Measurements from ENCODE around the gene ANKRD30B.
"Not testable (repeated sequence)": the region's sequence is repeated elsewhere in the genome, so short reads cannot be mapped to it uniquely, and the experiment has no call there.

Gene ANKRD30B

GRCh38 chr18:14858514-14858913 lies 110.5 kb downstream of the ANKRD30B start:
- H3K27me3 ChIP-seq (ENCODE audit: insufficient read depth, low read length); H3K27ac ChIP-seq (ENCODE audit: low read length); H3K4me1 ChIP-seq (ENCODE audit: insufficient read depth, low read length); H3K4me3 ChIP-seq (ENCODE audit: low read length); H3K9ac ChIP-seq (ENCODE audit: low read depth, low read length); H3K9me3 ChIP-seq (ENCODE audit: insufficient read depth, low read depth, low read length); H3K36me3 ChIP-seq (ENCODE audit: insufficient read depth, low read depth, low read length): not testable (repeated sequence)

GRCh38 chr18:14859995-14860394 lies 112.0 kb downstream of the ANKRD30B start:
- not testable (repeated sequence) for H3K36me3 ChIP-seq (ENCODE audit: insufficient read depth, low read depth, low read length); H3K9me3 ChIP-seq (ENCODE audit: insufficient read depth, low read depth, low read length); H3K4me1 ChIP-seq (ENCODE audit: insufficient read depth, low read length); H3K27ac ChIP-seq (ENCODE audit: low read length); H3K9ac ChIP-seq (ENCODE audit: low read depth, low read length); H3K27me3 ChIP-seq (ENCODE audit: insufficient read depth, low read length); H3K4me3 ChIP-seq (ENCODE audit: low read length)

GRCh38 chr18:14866426-14866825 lies 118.5 kb downstream of the ANKRD30B start:
- not testable (repeated sequence) for H3K4me3 ChIP-seq (ENCODE audit: low read length); H3K9me3 ChIP-seq (ENCODE audit: insufficient read depth, low read depth, low read length); H3K4me1 ChIP-seq (ENCODE audit: insufficient read depth, low read length); H3K27me3 ChIP-seq (ENCODE audit: insufficient read depth, low read length); H3K27ac ChIP-seq (ENCODE audit: low read length); H3K9ac ChIP-seq (ENCODE audit: low read depth, low read length); H3K36me3 ChIP-seq (ENCODE audit: insufficient read depth, low read depth, low read length)

GRCh38 chr18:14867988-14868387 lies 120.0 kb downstream of the ANKRD30B start:
- not testable (repeated sequence) for H3K9me3 ChIP-seq (ENCODE audit: insufficient read depth, low read depth, low read length); H3K9ac ChIP-seq (ENCODE audit: low read depth, low read length); H3K4me3 ChIP-seq (ENCODE audit: low read length); H3K27ac ChIP-seq (ENCODE audit: low read length); H3K36me3 ChIP-seq (ENCODE audit: insufficient read depth, low read depth, low read length); H3K4me1 ChIP-seq (ENCODE audit: insufficient read depth, low read length); H3K27me3 ChIP-seq (ENCODE audit: insufficient read depth, low read length)

GRCh38 chr18:14868825-14869224 lies 120.9 kb downstream of the ANKRD30B start:
- not testable (repeated sequence) for H3K9ac ChIP-seq (ENCODE audit: low read depth, low read length); H3K4me1 ChIP-seq (ENCODE audit: insufficient read depth, low read length); H3K27ac ChIP-seq (ENCODE audit: low read length); H3K27me3 ChIP-seq (ENCODE audit: insufficient read depth, low read length); H3K9me3 ChIP-seq (ENCODE audit: insufficient read depth, low read depth, low read length); H3K4me3 ChIP-seq (ENCODE audit: low read length); H3K36me3 ChIP-seq (ENCODE audit: insufficient read depth, low read depth, low read length)

GRCh38 chr18:14878826-14879225 lies 130.9 kb downstream of the ANKRD30B start:
- not testable (repeated sequence) for H3K9me3 ChIP-seq (ENCODE audit: insufficient read depth, low read depth, low read length); H3K27me3 ChIP-seq (ENCODE audit: insufficient read depth, low read length); H3K4me1 ChIP-seq (ENCODE audit: insufficient read depth, low read length); H3K36me3 ChIP-seq (ENCODE audit: insufficient read depth, low read depth, low read length); H3K4me3 ChIP-seq (ENCODE audit: low read length); H3K9ac ChIP-seq (ENCODE audit: low read depth, low read length); H3K27ac ChIP-seq (ENCODE audit: low read length)

- Histone ChIP-seq H3K27ac (ENCODE audit: low read length) (no peak overlapping the region), H3K9ac (ENCODE audit: low read depth, low read length) (no peak overlapping the region), H3K9me3 (ENCODE audit: insufficient read depth, low read depth, low read length) (peaks cover 40% of the 10 kb centered on the region), H3K4me3 (ENCODE audit: low read length) (no peak overlapping the region), H3K4me1 (ENCODE audit: insufficient read depth, low read length) (no peaks in the 10 kb centered on the region), H3K36me3 (ENCODE audit: insufficient read depth, low read depth, low read length) (no peaks in the 10 kb centered on the region), H3K27me3 (ENCODE audit: insufficient read depth, low read length) (no peaks in the 10 kb centered on the region)
Measured at GRCh38 chr18:14900435-14900834, 152.5 kb downstream of the ANKRD30B start.

All from iPS-20b (cell line).